Measurements from ENCODE around the gene PFKFB1.

The PFKFB1 gene

DNA sequence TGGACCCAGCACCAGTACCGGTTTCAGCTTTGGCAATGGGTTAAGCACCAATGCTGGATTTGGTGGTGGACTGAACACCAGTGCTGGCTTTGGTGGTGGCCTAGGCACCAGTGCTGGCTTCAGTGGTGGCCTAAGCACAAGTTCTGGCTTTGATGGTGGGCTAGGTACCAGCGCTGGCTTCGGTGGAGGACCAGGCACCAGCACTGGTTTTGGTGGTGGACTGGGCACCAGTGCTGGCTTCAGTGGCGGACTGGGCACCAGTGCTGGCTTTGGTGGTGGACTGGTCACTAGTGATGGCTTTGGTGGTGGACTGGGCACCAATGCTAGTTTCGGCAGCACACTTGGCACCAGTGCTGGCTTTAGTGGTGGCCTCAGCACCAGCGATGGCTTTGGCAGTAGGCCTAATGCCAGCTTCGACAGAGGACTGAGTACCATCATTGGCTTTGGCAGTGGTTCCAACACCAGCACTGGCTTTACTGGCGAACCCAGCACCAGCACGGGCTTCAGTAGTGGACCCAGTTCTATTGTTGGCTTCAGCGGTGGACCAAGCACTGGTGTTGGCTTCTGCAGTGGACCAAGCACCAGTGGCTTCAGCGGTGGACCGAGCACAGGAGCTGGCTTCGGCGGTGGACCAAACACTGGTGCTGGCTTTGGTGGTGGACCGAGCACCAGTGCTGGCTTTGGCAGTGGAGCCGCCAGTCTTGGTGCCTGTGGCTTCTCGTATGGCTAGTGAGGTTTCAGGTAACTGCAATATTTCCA, 63.5 kb downstream of the PFKFB1 start:
- DNase-seq (ENCODE audit: low read depth in 2 of 2), result no peak
- no peak overlapping the region for H3K4me3 ChIP-seq (replicated peaks in 1 of 2; ENCODE audit: low read depth in 2 of 2, low read length in 2 of 2)

DNA sequence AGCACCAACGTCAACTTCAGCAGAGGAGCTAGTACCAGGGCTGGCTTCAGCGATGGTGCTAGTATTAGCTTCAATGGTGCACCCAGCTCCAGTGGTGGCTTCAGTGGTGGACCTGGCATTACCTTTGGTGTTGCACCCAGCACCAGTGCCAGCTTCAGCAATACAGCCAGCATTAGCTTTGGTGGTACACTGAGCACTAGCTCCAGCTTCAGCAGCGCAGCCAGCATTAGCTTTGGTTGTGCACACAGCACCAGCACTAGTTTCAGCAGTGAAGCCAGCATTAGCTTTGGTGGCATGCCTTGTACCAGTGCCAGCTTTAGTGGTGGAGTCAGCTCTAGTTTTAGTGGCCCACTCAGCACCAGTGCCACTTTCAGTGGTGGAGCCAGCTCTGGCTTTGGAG, 65.1 kb downstream of the PFKFB1 start:
- no peak overlapping the region for H3K4me3 ChIP-seq (replicated peaks in 1 of 2; ENCODE audit: low read depth in 2 of 2, low read length in 2 of 2)
- TF ChIP-seq, protein P1, sequence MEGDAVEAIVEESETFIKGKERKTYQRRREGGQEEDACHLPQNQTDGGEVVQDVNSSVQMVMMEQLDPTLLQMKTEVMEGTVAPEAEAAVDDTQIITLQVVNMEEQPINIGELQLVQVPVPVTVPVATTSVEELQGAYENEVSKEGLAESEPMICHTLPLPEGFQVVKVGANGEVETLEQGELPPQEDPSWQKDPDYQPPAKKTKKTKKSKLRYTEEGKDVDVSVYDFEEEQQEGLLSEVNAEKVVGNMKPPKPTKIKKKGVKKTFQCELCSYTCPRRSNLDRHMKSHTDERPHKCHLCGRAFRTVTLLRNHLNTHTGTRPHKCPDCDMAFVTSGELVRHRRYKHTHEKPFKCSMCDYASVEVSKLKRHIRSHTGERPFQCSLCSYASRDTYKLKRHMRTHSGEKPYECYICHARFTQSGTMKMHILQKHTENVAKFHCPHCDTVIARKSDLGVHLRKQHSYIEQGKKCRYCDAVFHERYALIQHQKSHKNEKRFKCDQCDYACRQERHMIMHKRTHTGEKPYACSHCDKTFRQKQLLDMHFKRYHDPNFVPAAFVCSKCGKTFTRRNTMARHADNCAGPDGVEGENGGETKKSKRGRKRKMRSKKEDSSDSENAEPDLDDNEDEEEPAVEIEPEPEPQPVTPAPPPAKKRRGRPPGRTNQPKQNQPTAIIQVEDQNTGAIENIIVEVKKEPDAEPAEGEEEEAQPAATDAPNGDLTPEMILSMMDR (IDR thresholded peaks at IDR 0.05; ENCODE audit: low read depth, low read length), result no peak
- DNase-seq (ENCODE audit: low read depth in 2 of 2), result no peak

More for the DNA sequence above, 63.5 kb downstream of the PFKFB1 start:
- TF ChIP-seq, protein P1 (IDR thresholded peaks at IDR 0.05; ENCODE audit: low read depth, low read length), result no peak

DNA sequence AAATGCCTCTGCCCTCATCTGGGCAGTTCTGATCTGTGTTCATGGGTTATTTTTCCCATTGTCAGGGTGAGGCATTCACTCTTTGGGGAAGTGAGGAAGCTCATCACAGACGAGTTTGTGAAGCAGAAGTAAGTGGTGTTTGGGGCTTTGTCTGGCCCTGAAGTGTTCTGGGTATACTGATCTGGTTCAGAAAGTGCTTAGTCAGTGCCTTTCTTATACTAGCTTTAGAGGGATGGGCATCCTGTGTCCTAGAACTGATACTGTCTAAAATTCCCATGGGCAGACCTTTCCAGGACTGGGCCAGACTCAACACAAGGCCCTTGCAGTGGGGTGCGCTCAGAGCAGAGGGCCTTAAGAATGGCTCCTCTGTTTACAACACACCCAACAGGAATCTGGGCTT, 67.0 kb downstream of the PFKFB1 start:
- no peak overlapping the region for H3K4me3 ChIP-seq (replicated peaks in 1 of 2; ENCODE audit: low read depth in 2 of 2, low read length in 2 of 2)
- TF ChIP-seq, protein P1 (IDR thresholded peaks at IDR 0.05; ENCODE audit: low read depth, low read length), result no peak
- no peak for DNase-seq (ENCODE audit: low read depth in 2 of 2)

DNA sequence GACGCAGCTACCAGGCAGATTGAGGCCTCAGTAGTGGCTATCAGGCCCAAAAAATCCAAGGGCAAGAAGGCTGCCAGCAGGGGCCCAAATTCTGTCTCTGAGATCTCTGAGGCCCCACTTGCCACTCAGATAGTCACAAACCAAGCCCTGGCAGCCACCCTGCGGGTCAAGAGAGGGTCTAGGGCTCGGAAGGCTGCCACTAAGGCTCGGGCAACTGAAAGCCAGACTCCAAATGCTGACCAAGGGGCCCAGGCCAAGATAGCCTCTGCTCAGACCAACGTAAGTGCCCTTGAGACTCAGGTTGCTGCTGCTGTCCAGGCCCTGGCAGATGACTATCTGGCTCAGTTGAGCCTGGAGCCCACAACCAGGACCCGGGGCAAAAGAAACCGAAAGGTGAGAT, 70.6 kb downstream of the PFKFB1 start:
- no peak overlapping the region for H3K4me3 ChIP-seq (replicated peaks in 1 of 2; ENCODE audit: low read depth in 2 of 2, low read length in 2 of 2)
- no peak for DNase-seq (ENCODE audit: low read depth in 2 of 2)
- TF ChIP-seq, protein P1 (IDR thresholded peaks at IDR 0.05; ENCODE audit: low read depth, low read length), result no peak

DNA sequence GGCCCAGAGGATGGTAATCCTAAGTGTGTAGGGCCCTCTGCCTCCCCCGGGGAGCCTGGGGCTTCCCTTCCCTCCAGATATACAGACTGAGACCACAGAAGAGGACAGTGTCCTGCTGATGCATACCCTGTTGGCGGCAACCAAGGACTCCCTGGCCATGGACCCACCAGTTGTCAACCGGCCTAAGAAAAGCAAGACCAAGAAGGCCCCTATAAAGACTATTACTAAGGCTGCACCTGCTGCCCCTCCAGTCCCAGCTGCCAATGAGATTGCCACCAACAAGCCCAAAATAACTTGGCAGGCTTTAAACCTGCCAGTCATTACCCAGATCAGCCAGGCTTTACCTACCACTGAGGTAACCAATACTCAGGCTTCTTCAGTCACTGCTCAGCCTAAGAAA, 71.4 kb downstream of the PFKFB1 start:
- no peak overlapping the region for H3K4me3 ChIP-seq (replicated peaks in 1 of 2; ENCODE audit: low read depth in 2 of 2, low read length in 2 of 2)
- TF ChIP-seq, protein P1 (IDR thresholded peaks at IDR 0.05; ENCODE audit: low read depth, low read length), result no peak
- DNase-seq (ENCODE audit: low read depth in 2 of 2), result no peak

DNA sequence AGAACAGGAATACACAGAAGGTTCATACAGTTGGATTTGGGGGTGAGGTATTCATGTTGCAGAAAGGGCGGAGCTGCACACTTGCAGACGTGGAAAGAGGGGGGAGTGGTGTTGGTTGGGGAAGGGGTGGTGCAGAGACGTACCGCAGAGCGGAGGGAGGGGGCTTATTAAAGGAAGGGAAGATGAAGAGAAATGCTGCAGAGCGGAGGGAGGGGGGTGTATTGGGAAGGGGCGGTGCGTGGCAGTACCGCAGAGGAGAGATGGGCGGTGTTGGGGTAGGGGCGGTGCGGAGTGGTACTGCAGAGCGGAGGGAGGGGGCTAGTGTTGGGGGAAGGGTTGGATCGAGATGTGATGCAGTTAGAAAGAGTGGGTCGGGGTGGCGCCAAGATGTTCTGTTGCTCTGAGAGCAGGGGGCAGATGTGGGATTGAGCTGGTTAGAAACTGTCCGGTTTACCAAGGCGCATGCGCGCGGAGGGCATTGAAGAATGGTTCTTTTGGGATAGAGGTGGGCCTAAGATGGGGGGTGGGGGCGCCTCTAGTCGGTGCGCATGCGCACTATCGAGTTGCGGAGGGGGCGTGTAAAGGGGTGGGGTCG, 72.5 kb downstream of the PFKFB1 start:
- peak overlapping the region; percentile 54 to 57 for H3K4me3 ChIP-seq (replicated peaks in 1 of 2; ENCODE audit: low read depth in 2 of 2, low read length in 2 of 2)
- peak; percentile 57 to 84 for DNase-seq (ENCODE audit: low read depth in 2 of 2)
- TF ChIP-seq, protein P1 (IDR thresholded peaks at IDR 0.05; ENCODE audit: low read depth, low read length), result no peak
